Measurements from ENCODE around the gene KDM8. TPM values are rescaled to one million over a fixed set of nuclear protein-coding genes. Genes with fewer than 3 reads are reported as not detected.

Gene KDM8
- total RNA-seq, 1 donor from 2014 or later, result 4.3 TPM

DNA sequence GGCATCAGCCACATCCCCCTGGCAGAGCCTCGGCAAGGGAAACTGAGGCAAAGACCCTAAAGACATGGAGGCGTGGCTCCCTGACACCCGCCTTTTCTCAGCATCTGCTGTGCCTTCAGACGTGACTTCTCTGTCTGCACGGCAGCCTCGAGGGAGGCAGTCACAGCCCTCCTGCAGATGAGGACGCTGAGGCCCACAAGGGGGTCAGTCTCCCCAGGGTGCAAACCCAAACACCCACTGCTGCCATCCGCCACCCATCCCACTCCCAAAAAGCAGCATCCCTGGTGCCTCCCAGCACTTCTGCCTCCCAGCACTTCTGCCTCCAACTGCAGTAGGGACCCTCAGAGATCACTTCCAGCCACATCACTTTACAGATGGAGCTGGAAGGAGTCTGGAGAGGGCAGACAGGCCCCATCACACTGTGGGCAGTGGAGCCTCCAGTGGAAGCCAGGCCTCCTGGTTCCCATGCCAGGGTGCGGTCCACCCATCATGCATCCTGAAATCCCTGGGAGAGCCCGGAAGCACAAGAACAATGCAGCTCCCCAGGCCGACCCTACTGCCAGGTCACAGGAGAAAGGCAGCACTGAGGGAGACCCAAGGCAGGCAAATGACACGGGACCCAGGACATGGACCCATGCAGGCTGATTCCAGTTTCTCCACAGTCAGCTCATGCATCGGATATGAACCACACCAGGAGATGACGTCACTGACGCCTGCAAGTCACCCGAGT lies 23.8 kb downstream of the KDM8 start:
- TF ChIP-seq, protein P1, sequence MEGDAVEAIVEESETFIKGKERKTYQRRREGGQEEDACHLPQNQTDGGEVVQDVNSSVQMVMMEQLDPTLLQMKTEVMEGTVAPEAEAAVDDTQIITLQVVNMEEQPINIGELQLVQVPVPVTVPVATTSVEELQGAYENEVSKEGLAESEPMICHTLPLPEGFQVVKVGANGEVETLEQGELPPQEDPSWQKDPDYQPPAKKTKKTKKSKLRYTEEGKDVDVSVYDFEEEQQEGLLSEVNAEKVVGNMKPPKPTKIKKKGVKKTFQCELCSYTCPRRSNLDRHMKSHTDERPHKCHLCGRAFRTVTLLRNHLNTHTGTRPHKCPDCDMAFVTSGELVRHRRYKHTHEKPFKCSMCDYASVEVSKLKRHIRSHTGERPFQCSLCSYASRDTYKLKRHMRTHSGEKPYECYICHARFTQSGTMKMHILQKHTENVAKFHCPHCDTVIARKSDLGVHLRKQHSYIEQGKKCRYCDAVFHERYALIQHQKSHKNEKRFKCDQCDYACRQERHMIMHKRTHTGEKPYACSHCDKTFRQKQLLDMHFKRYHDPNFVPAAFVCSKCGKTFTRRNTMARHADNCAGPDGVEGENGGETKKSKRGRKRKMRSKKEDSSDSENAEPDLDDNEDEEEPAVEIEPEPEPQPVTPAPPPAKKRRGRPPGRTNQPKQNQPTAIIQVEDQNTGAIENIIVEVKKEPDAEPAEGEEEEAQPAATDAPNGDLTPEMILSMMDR (IDR thresholded peaks at IDR 0.05; ENCODE audit: insufficient read depth, low read depth, low read length), result no peak
- no peak for TF ChIP-seq EZH2 (IDR thresholded peaks at IDR 0.05; ENCODE audit: insufficient read depth, low read length)
- H3K27ac ChIP-seq (ENCODE audit: low read depth, low read length), result no peak overlapping the region
- no peak overlapping the region for H3K27ac Mint-ChIP-seq (ENCODE audit: unreplicated experiment)
- no peak for DNase-seq (ENCODE audit: low read depth)
- H2AFZ ChIP-seq (ENCODE audit: low read depth, low read length), result no peak overlapping the region
- H3K4me1 ChIP-seq (ENCODE audit: insufficient read depth, low read length), result peaks cover 11% of the 10 kb centered on the region
- no peaks in the 10 kb centered on the region for H4K20me1 ChIP-seq (ENCODE audit: insufficient read depth, low read length)
- peaks cover 8% of the 10 kb centered on the region for H3K4me1 Mint-ChIP-seq (ENCODE audit: low read depth, unreplicated experiment)
- H3K36me3 ChIP-seq (ENCODE audit: insufficient read depth, low read length), result no peaks in the 10 kb centered on the region
- H3K27me3 ChIP-seq (ENCODE audit: insufficient read depth, low read length), result no peaks in the 10 kb centered on the region
- peaks cover 4% of the 10 kb centered on the region for H3K36me3 Mint-ChIP-seq (ENCODE audit: low read depth, unreplicated experiment)
- no peaks in the 10 kb centered on the region for H3K79me2 ChIP-seq (ENCODE audit: insufficient read depth, low read length)
- peaks cover 3% of the 10 kb centered on the region for H3K27me3 Mint-ChIP-seq (ENCODE audit: low read depth, unreplicated experiment)
- no peak for FAIRE-seq
- no peak overlapping the region for H3K4me3 ChIP-seq (ENCODE audit: insufficient read depth, low read depth, low read length)
- no peaks in the 10 kb centered on the region for H3K9me3 Mint-ChIP-seq (ENCODE audit: unreplicated experiment)
- H3K9ac ChIP-seq (ENCODE audit: low read length), result no peak overlapping the region
- no peak overlapping the region for H3K4me2 ChIP-seq (ENCODE audit: low read length)
- no peaks in the 10 kb centered on the region for H3K9me3 ChIP-seq (ENCODE audit: insufficient read depth, low read depth, low read length)
- H3K4me3 Mint-ChIP-seq (ENCODE audit: unreplicated experiment), result no peak overlapping the region

DNA sequence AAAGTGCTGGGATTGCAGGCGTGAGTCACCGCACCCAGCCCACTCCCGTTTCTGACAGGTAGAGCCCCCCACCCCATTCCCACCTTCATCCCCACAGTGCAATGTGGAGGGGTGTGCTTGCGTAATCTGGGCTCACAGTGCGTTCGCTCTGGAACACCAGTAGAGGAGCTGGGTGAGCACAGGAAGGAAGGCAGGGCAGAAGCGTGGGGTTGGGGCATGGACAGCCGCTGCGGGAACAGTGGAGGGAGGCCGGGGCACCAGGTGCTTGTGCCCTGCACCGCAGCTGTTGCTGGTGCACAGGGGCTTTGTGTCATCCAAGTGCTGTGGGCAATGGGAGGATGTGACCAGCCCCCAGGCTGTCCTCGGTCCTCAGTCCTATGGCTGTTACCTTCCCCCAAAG lies 24.7 kb downstream of the KDM8 start:
- peaks cover 8% of the 10 kb centered on the region for H3K4me1 Mint-ChIP-seq (ENCODE audit: low read depth, unreplicated experiment)
- H3K9me3 Mint-ChIP-seq (ENCODE audit: unreplicated experiment), result no peaks in the 10 kb centered on the region
- no peak overlapping the region for H3K27ac Mint-ChIP-seq (ENCODE audit: unreplicated experiment)
- peaks cover 4% of the 10 kb centered on the region for H3K36me3 Mint-ChIP-seq (ENCODE audit: low read depth, unreplicated experiment)
- Histone ChIP-seq H3K9me3 (ENCODE audit: insufficient read depth, low read depth, low read length) (no peaks in the 10 kb centered on the region), H3K36me3 (ENCODE audit: insufficient read depth, low read length) (no peaks in the 10 kb centered on the region), H2AFZ (ENCODE audit: low read depth, low read length) (no peak overlapping the region), H3K4me2 (ENCODE audit: low read length) (no peak overlapping the region), H3K27ac (ENCODE audit: low read depth, low read length) (no peak overlapping the region), H3K4me1 (ENCODE audit: insufficient read depth, low read length) (peaks cover 9% of the 10 kb centered on the region), H3K27me3 (ENCODE audit: insufficient read depth, low read length) (no peaks in the 10 kb centered on the region), H3K9ac (ENCODE audit: low read length) (no peak overlapping the region), H3K79me2 (ENCODE audit: insufficient read depth, low read length) (no peaks in the 10 kb centered on the region), H4K20me1 (ENCODE audit: insufficient read depth, low read length) (no peaks in the 10 kb centered on the region), H3K4me3 (ENCODE audit: insufficient read depth, low read depth, low read length) (no peak overlapping the region)
- TF ChIP-seq, protein P1 (IDR thresholded peaks at IDR 0.05; ENCODE audit: insufficient read depth, low read depth, low read length), result no peak
- no peak for TF ChIP-seq EZH2 (IDR thresholded peaks at IDR 0.05; ENCODE audit: insufficient read depth, low read length)
- FAIRE-seq (no peak), DNase-seq (ENCODE audit: low read depth) (no peak)
- H3K4me3 Mint-ChIP-seq (ENCODE audit: unreplicated experiment), result no peak overlapping the region
- peaks cover 3% of the 10 kb centered on the region for H3K27me3 Mint-ChIP-seq (ENCODE audit: low read depth, unreplicated experiment)
